Activated CD4-positive, alpha-beta T cell treated with anti-CD3 and anti-CD28 coated beads for 36 hours (primary cell): ENCODE measurements around the gene CIAO1. TPM values are rescaled to one million over a fixed set of nuclear protein-coding genes. Genes with fewer than 3 reads are reported as not detected.

Experiments
- ATAC-seq: fragments of 200-7000 bp; cut with Tn5 transposase; one replicate; pipeline ENCODE4 v1.10.0; 2021; ENCODE audit warnings: mild to moderate bottlenecking, moderate library complexity
- CTCF ChIA-PET: fragments of 350-600 bp; sonication (Branson Sonifier 250); formaldehyde crosslinking; loops from one replicate; lab custom pipeline; 2021; ENCODE audit warnings: antibody characterized with exemption; lab: Charles Lee
- POLR2A ChIA-PET: fragments of 350-600 bp; sonication (Branson Sonifier 250); formaldehyde crosslinking; loops from one replicate; lab custom pipeline; 2021; ENCODE audit warnings: antibody characterized with exemption, inconsistent platforms; lab: Charles Lee
- DNase-seq: peaks from one replicate; pipeline ENCODE4 v3.0.0-alpha.2; 2020
- H3K27ac Mint-ChIP-seq: one replicate; pipeline ENCODE4 v1.8.0; 2021; ENCODE audit warnings: mixed read lengths
- H3K27me3 Mint-ChIP-seq: one replicate; pipeline ENCODE4 v1.8.0; 2021; ENCODE audit warnings: mixed read lengths
- H3K36me3 Mint-ChIP-seq: one replicate; pipeline ENCODE4 v1.8.0; 2021; ENCODE audit warnings: low read depth, mixed read lengths
- H3K4me1 Mint-ChIP-seq: one replicate; pipeline ENCODE4 v1.8.0; 2021; ENCODE audit warnings: mixed read lengths
- H3K4me3 Mint-ChIP-seq: one replicate; pipeline ENCODE4 v1.8.0; 2021; ENCODE audit warnings: mild to moderate bottlenecking, moderate library complexity, mixed read lengths
- H3K9me3 Mint-ChIP-seq: one replicate; pipeline ENCODE4 v1.8.0; 2021; ENCODE audit warnings: low read depth, mixed read lengths
- intact Hi-C, 2 experiments: fragments of 100-400 bp; cut with DNase I in 1 of 2; cut with micrococcal nuclease in 1 of 2; formaldehyde crosslinking; loops; one replicate each; pipeline versions ENCODE4 v1.14.2 to v1.15.1; 2022 to 2024; cut with DNase I, micrococcal nuclease
- total RNA-seq, 2 experiments: library from RNA; stranded (reverse); gene quantifications; one replicate each; pipeline ENCODE4 v1.2.3, GENCODE V29; 2021

The CIAO1 gene
- total RNA-seq, 2 experiments from 2014 or later = 72.1 to 77.6 TPM

- intact Hi-C loops = no loop called here
- Mint-ChIP-seq H3K27me3 (no peaks in the 10 kb centered on the region), H3K4me1 (peaks cover 27% of the 10 kb centered on the region), H3K4me3 (no peak overlapping the region), H3K9me3 (no peaks in the 10 kb centered on the region), H3K27ac (no peak overlapping the region), H3K36me3 (peaks cover 6% of the 10 kb centered on the region)
- DNase-seq (no peak), ATAC-seq (no peak)
- ChIA-PET CTCF (interaction anchor here (1.4 kb wide), 1 partner anchor 81 kb away, joined by 3 read pairs; no protein-coding TSS in a partner anchor), POLR2A (no interaction called here)
Measured at GRCh38 chr2:96239745-96240264, 26.2 kb upstream of the CIAO1 start.

GRCh38 chr2:96240341-96241038 is 25.5 kb upstream of the CIAO1 start:
- Mint-ChIP-seq H3K9me3 (no peaks in the 10 kb centered on the region), H3K4me3 (no peak overlapping the region), H3K27me3 (no peaks in the 10 kb centered on the region), H3K27ac (peak overlapping the region; percentile 91), H3K4me1 (peaks cover 31% of the 10 kb centered on the region), H3K36me3 (peaks cover 6% of the 10 kb centered on the region)
- ChIA-PET CTCF (interaction anchor here (0.9 to 1.4 kb wide), 2 partner anchors 38 to 80 kb away, joined by 3 read pairs; no protein-coding TSS in a partner anchor), POLR2A (no interaction called here)
- ATAC-seq = no peak
- no peak for DNase-seq
- intact Hi-C loops = no loop called here

- intact Hi-C loops = no loop called here
Measured at GRCh38 chr2:96241227-96241626, 24.8 kb upstream of the CIAO1 start.

GRCh38 chr2:96241900-96242611 is 24.0 kb upstream of the CIAO1 start:
- peak overlapping the region; percentile 13 for H3K4me3 Mint-ChIP-seq
- intact Hi-C loops = loop anchor here in 1 of 2 experiments (1.0 kb wide), 3 partner anchors 24 to 98 kb away; partner anchors contain the start of genes CIAO1 and STARD7

More at GRCh38 chr2:96241227-96241626, 24.8 kb upstream of the CIAO1 start:
- Mint-ChIP-seq H3K4me1 (peaks cover 38% of the 10 kb centered on the region), H3K27ac (peak overlapping the region; percentile 91), H3K36me3 (peaks cover 7% of the 10 kb centered on the region), H3K4me3 (no peak overlapping the region), H3K9me3 (no peaks in the 10 kb centered on the region), H3K27me3 (no peaks in the 10 kb centered on the region)
- no peak for ATAC-seq
- POLR2A ChIA-PET = no interaction called here
- CTCF ChIA-PET = interaction anchor here (0.5 to 1.8 kb wide), 7 partner anchors 13 to 70 kb away, joined by 3 to 8 read pairs (median 4); partner anchors contain the start of gene STARD7
- no peak for DNase-seq

GRCh38 chr2:96243843-96244242 is 22.2 kb upstream of the CIAO1 start:
- intact Hi-C loops = no loop called here
- Mint-ChIP-seq H3K4me3 (no peak overlapping the region), H3K4me1 (peaks cover 47% of the 10 kb centered on the region), H3K27ac (no peak overlapping the region), H3K9me3 (no peaks in the 10 kb centered on the region), H3K27me3 (no peaks in the 10 kb centered on the region), H3K36me3 (peaks cover 7% of the 10 kb centered on the region)
- ChIA-PET CTCF (interaction anchor here (0.7 to 1.1 kb wide), 2 partner anchors 105 to 1221 kb away, joined by 3 read pairs; no protein-coding TSS in a partner anchor), POLR2A (no interaction called here)
- DNase-seq (no peak), ATAC-seq (no peak)

More at GRCh38 chr2:96241900-96242611, 24.0 kb upstream of the CIAO1 start:
- no peaks in the 10 kb centered on the region for H3K27me3 Mint-ChIP-seq
- ChIA-PET CTCF (interaction anchor here (0.8 to 1.8 kb wide), 8 partner anchors 14 to 241 kb away, joined by 3 to 8 read pairs (median 4); partner anchors contain the start of gene STARD7), POLR2A (interaction anchor here (0.7 to 1.1 kb wide), 2 partner anchors 14 to 25 kb away, joined by 3 to 4 read pairs; no protein-coding TSS in a partner anchor)
- peaks cover 45% of the 10 kb centered on the region for H3K4me1 Mint-ChIP-seq
- H3K27ac Mint-ChIP-seq = peak overlapping the region; percentile 91
- DNase-seq = peak; percentile 78
- H3K9me3 Mint-ChIP-seq = no peaks in the 10 kb centered on the region
- peaks cover 7% of the 10 kb centered on the region for H3K36me3 Mint-ChIP-seq
- peak; percentile 94 for ATAC-seq

- H3K4me1 Mint-ChIP-seq = peaks cover 47% of the 10 kb centered on the region
- intact Hi-C loops = no loop called here
- no peaks in the 10 kb centered on the region for H3K9me3 Mint-ChIP-seq
- ATAC-seq = no peak
- no peaks in the 10 kb centered on the region for H3K27me3 Mint-ChIP-seq
- peak overlapping the region; percentile 88 for H3K27ac Mint-ChIP-seq
- no peak overlapping the region for H3K4me3 Mint-ChIP-seq
- peaks cover 7% of the 10 kb centered on the region for H3K36me3 Mint-ChIP-seq
- POLR2A ChIA-PET = no interaction called here
- no peak for DNase-seq
- CTCF ChIA-PET = interaction anchor here (0.7 to 1.4 kb wide), 4 partner anchors 11 to 288 kb away, joined by 3 to 5 read pairs (median 3); no protein-coding TSS in a partner anchor
Measured at GRCh38 chr2:96245609-96246390, 20.2 kb upstream of the CIAO1 start.

- ATAC-seq (no peak), DNase-seq (no peak)
- POLR2A ChIA-PET = no interaction called here
- H3K4me1 Mint-ChIP-seq = peaks cover 42% of the 10 kb centered on the region
- H3K27ac Mint-ChIP-seq = peak overlapping the region; percentile 32
- CTCF ChIA-PET = interaction anchor here (0.6 to 1.4 kb wide), 3 partner anchors 10 to 291 kb away, joined by 3 to 5 read pairs (median 3); no protein-coding TSS in a partner anchor
- H3K9me3 Mint-ChIP-seq = no peaks in the 10 kb centered on the region
- H3K4me3 Mint-ChIP-seq = no peak overlapping the region
- intact Hi-C loops = no loop called here
- H3K27me3 Mint-ChIP-seq = no peaks in the 10 kb centered on the region
- peaks cover 9% of the 10 kb centered on the region for H3K36me3 Mint-ChIP-seq
Measured at GRCh38 chr2:96247009-96247408, 19.0 kb upstream of the CIAO1 start.

- Mint-ChIP-seq H3K4me3 (no peak overlapping the region), H3K36me3 (peaks cover 10% of the 10 kb centered on the region), H3K4me1 (peaks cover 34% of the 10 kb centered on the region), H3K27ac (peak overlapping the region; percentile 6), H3K9me3 (no peaks in the 10 kb centered on the region), H3K27me3 (no peaks in the 10 kb centered on the region)
- no peak for ATAC-seq
- POLR2A ChIA-PET = no interaction called here
- intact Hi-C loops = no loop called here
- CTCF ChIA-PET = no interaction called here
- DNase-seq = no peak
Measured at GRCh38 chr2:96247896-96248295, 18.1 kb upstream of the CIAO1 start.

GRCh38 chr2:96248624-96249023 is 17.4 kb upstream of the CIAO1 start:
- peaks cover 13% of the 10 kb centered on the region for H3K36me3 Mint-ChIP-seq

GRCh38 chr2:96249654-96250053 is 16.4 kb upstream of the CIAO1 start:
- no peak for DNase-seq
- POLR2A ChIA-PET = no interaction called here
- H3K4me1 Mint-ChIP-seq = peaks cover 29% of the 10 kb centered on the region
- intact Hi-C loops = no loop called here
- CTCF ChIA-PET = interaction anchor here (0.7 to 1.2 kb wide), 2 partner anchors 36 to 90 kb away, joined by 3 to 5 read pairs; no protein-coding TSS in a partner anchor
- H3K4me3 Mint-ChIP-seq = no peak overlapping the region
- ATAC-seq = no peak
- peaks cover 20% of the 10 kb centered on the region for H3K36me3 Mint-ChIP-seq
- no peaks in the 10 kb centered on the region for H3K27me3 Mint-ChIP-seq
- no peak overlapping the region for H3K27ac Mint-ChIP-seq
- H3K9me3 Mint-ChIP-seq = no peaks in the 10 kb centered on the region

More at GRCh38 chr2:96248624-96249023, 17.4 kb upstream of the CIAO1 start:
- Mint-ChIP-seq H3K27ac (no peak overlapping the region), H3K4me1 (peaks cover 30% of the 10 kb centered on the region), H3K4me3 (no peak overlapping the region), H3K9me3 (no peaks in the 10 kb centered on the region), H3K27me3 (no peaks in the 10 kb centered on the region)
- ChIA-PET POLR2A (no interaction called here), CTCF (interaction anchor here (0.7 to 1.2 kb wide), 2 partner anchors 35 to 109 kb away, joined by 4 to 5 read pairs; no protein-coding TSS in a partner anchor)
- ATAC-seq = no peak
- DNase-seq = no peak
- intact Hi-C loops = no loop called here
